ENCODE measurements around the gene PCK2. TPM values are rescaled to one million over a fixed set of nuclear protein-coding genes. Genes with fewer than 3 reads are reported as not detected.

The PCK2 gene
- total and polyA plus RNA-seq, 2 of the 13 experiments (the other 11 are each of a cell fraction or from before 2014, with no cell fraction given) = 129 to 272 TPM

- peak; percentile 40; the same call in 1 of the 2 replicates for TF ChIP-seq GMEB2 (CRISPR knock-in tag; IDR thresholded peaks at IDR 0.05; ENCODE audit: low read depth)
- TF ChIP-seq ATM (IDR thresholded peaks at IDR 0.05; ENCODE audit: borderline replicate concordance) = no peak
- no peak; the same call in 1 of the 2 replicates for TF ChIP-seq MLXIP (CRISPR knock-in tag; IDR thresholded peaks at IDR 0.05; ENCODE audit: borderline replicate concordance)
- peak; percentile 87 for TF ChIP-seq KDM5A (IDR thresholded peaks at IDR 0.05; ENCODE audit: borderline replicate concordance, low read length)
- no peak for TF ChIP-seq FUBP1 (CRISPR knock-in tag; IDR thresholded peaks at IDR 0.05; ENCODE audit: borderline replicate concordance)
- TF ChIP-seq CSRNP1 (CRISPR knock-in tag; IDR thresholded peaks at IDR 0.05) = peak; percentile 76; the same call in 1 of the 2 replicates
- TF ChIP-seq SCMH1 (CRISPR knock-in tag; IDR thresholded peaks at IDR 0.05; ENCODE audit: borderline replicate concordance) = no peak
- TF ChIP-seq ZNF34 (CRISPR knock-in tag; IDR thresholded peaks at IDR 0.05; ENCODE audit: borderline replicate concordance) = peak; percentile 67; the same call in 1 of the 2 replicates
- no peak for TF ChIP-seq TP53 (CRISPR knock-in tag; conservative IDR thresholded peaks at IDR 0.05)
- no peak for TF ChIP-seq FOXC1 (CRISPR knock-in tag; IDR thresholded peaks at IDR 0.05; ENCODE audit: borderline replicate concordance)
- peak; percentile 95 for TF ChIP-seq ZBTB43 (CRISPR knock-in tag; conservative IDR thresholded peaks at IDR 0.05)
- TF ChIP-seq ZFAT (CRISPR knock-in tag; conservative IDR thresholded peaks at IDR 0.05) = 0 out of 2 replicates have a peak, but pooled peaks have one; percentile 70
- no peak; the same call in none of the 2 replicates for TF ChIP-seq STAT5B (CRISPR knock-in tag; IDR thresholded peaks at IDR 0.05)
- TF ChIP-seq ZNF674 (CRISPR knock-in tag; IDR thresholded peaks at IDR 0.05; ENCODE audit: low read depth) = 0 out of 2 replicates have a peak, but pooled peaks have one; percentile 0
- TF ChIP-seq ZNF24 (IDR thresholded peaks at IDR 0.05) = no peak
- TF ChIP-seq ZSCAN9 (CRISPR knock-in tag; IDR thresholded peaks at IDR 0.05; ENCODE audit: borderline replicate concordance) = 0 out of 2 replicates have a peak, but pooled peaks have one; percentile 71
- no peak for TF ChIP-seq ZNF296 (CRISPR knock-in tag; conservative IDR thresholded peaks at IDR 0.05)
- TF ChIP-seq ZBTB21 (CRISPR knock-in tag; IDR thresholded peaks at IDR 0.05) = no peak
These were observed 41.9 kb downstream of the PCK2 start, which contains the start of gene PSME1 (continued) for GRCh38 chr14:24135834-24136683.
